Stimulated activated CD4-positive, alpha-beta T cell treated with anti-CD3 and anti-CD28 coated beads, Interleukin-15, amount 100 ng/mL, for 24 hours (primary cell): Measurements from ENCODE around the gene NWD2.
"Not testable (repeated sequence)": the region's sequence is repeated elsewhere in the genome, so short reads cannot be mapped to it uniquely, and the experiment has no call there.

Experiments used
- DNase-seq: peaks from one replicate; pipeline ENCODE4 v3.0.0-alpha.2; 2020

The NWD2 gene, protein sequence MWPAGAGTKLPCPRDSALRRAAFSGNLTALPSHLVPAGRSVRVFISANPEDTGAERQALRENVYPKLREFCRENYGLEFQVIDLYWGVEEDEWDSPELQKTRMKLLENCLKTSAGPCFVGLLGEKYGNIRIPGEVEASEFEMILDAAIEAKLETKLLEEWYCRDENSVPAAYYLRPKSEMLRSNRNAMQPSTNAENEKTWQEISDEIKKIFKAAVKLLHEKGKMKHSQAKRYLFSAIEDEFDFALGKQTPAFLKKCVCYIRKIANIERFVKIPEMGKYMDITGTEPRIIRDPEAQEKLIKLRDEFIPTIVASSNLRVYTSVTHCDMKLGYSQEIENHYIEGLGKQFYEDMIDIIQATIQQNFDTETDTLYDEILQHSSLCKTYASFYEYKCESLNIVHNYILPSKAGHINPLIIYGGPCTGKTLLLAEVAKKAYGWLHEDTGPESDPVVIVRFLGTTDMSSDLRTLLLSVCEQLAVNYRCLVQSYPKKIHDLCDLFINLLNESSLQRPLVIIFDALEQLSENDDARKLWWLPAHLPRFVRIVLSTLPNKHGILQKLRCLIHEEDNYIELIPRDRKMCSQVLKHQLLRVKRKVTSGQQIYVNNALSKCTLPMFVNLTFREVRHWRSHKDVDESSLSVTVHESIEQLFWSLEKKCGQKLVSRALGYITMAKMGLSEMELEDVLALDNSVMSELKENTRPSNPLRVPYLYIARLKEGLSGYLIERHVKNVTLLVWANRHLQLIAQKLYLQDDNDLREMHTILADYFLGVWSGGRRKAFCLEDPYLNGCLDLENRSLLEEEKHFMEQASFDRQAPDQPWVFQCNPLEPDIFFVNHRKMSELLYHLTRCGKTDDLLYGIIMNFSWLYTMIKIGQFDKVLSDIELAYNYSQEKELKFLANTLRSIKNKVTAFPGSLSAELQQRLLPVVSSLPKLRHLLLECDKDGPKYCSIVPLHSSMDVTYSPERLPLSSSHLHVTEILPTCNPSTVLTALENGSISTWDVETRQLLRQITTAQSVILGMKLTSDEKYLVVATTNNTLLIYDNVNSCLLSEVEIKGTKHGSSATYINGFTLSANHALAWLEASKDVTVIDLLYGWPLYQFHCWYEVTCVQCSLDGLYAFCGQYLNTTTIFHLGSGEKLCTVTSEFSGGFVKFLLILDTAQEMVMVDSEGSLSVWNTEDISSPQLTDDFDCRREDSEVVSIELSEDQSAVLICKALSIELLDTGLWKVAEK (N-terminal part only)

DNA sequence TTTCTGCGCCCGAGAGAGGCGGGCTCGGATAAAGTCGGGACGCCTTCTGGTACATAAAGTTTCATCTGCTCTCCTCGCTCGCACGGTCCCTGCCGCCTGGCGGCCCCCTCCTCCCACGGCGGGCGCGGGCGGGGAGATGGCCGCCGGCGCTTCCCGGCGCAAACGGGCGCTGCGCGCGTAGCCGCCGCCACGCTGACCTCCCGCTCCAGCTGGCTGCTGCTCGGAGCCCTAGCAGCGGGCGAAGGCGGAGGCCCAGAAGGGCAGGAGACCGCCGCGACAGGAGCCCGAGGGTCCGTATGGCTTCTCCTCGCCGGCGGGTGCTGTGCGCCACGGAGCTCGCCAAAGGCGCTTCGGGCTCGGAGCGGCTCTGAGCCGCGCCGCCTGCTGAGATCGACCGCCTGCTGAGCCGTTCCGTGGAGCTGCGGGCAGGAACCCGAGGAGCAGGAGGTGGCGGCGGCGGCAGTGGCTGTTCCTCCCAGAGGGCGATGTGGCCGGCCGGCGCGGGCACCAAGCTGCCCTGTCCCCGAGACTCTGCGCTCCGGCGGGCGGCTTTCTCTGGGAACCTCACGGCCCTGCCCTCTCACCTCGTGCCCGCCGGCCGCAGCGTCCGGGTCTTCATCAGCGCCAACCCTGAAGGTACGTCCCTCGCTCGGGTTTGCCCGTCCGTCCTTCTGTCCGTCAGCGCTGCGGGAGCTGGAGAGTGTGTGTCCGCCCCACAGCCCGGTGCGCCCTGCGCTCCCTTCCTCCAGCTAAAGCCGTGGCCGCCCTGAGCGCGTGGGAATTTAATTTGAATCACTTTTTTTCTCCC is at the start of gene NWD2:
Gene NWD2, plus strand, starts transcription at position 161 of the 808 bp plus-strand sequence. Its CDS starts 325 bp downstream, at position 486.
- DNase-seq, result peak; percentile 13

DNA sequence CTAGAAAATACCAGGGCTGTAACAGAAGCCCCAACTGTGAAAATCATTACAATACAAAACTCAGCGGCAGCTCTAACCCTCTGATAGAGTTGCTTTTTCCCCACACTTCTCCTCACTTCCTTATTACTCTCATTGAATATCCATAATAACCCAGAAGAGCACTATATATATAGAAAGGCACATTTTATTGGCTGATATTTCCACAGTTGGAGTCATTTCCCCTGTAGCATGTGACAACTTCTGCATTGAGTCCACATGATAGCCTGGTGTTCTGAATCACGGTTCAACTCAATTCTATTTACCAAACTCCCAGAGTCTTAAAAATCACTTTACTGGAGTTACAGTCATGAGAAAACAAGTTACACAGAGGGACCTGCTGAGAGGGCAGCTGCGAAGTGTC is 46.6 kb upstream of the NWD2 start:
- DNase-seq, result no peak

DNA sequence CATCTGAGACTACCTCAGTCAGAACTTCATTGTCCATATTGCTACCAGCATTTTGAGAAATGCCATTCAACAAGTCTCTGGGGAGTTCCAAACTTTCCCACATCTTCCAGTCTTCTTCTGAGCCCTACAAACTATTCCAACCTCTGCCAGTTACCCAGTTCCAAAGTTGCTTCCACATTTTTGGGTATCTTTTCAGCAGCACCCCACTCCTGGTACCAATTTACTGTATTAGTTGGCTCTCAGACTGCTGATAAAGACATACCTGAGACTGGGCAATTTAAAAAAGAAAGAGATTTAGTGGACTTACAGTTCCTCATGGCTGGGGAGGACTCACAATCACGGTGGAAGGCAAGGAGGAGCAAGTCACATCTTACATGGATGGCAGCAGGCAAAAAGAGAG is 39.8 kb upstream of the NWD2 start:
- DNase-seq, result not testable (repeated sequence)

DNA sequence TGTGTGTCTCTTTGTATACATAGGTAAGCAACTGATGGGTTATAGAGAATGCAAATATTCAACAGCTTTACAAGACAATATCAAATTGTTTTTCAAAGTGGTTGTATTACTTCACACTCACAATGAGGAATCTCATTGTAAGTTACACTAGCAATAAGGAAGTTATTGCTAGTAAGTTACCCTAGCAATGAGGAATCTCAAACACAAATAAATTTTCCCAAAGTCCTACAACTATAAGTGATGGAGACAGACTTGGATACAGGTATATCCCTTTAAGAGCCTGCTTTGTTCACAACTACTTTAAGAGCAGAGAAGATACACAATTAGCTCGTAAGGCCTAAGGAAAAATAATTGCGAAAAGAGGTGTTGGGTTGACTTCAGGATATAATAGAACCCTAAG is 28.3 kb upstream of the NWD2 start:
- no peak for DNase-seq

DNA sequence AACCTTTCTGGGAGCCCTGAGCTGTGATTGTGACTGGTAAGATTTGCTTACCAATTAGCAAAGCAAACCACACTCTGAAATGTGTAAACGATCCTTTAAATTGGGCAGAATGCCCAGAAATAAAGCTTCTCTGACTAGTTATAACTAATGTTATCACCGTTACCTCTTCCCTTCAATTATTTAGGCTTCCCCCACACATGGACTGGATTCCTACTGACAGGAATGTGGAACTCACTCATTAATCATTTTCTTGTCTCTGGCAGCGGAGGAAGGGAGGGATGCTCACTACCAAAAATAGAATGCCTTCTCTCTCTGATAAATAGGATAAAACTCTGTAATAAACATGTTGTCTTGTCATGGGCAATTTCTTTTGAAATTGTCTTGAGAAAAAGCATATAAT is 25.3 kb upstream of the NWD2 start:
- DNase-seq, result no peak

DNA sequence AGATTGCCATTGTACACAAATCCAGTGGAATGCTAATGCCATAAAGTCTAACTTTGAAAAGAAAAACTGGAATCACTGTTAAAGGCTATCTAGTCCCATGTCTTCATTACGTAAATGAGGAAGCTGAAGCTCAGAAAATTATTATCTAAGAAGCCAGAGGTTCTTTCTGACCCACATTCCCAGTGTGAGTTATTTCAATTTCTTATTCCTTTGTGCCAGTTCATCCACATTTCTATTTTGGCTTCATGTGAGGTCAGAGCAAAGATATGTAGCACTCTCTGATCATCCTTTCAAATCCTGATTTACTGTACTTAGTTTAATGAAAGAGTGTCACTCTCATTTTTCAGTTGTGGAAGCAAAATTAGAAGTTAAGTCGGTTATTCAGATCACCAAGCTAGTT is 24.6 kb upstream of the NWD2 start:
- DNase-seq, result no peak

DNA sequence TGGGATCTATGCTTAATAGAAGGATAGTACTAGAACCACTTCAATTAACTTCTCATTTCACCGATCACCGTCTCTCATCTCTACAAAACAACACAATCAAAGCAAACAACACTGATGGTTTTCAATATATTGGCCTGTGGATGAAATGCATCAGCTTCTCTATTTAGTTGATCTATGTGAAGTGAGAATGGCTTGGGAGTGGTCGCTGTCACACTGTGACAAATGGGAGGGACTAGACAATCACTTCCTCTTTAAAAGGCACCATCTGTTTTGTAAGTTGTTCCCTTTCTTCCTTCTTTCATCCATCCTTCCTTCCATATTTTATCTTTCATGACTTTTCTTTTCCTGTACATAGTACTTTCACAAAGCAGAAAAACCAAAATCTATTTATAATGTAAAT is 23.9 kb upstream of the NWD2 start:
- no peak for DNase-seq

DNA sequence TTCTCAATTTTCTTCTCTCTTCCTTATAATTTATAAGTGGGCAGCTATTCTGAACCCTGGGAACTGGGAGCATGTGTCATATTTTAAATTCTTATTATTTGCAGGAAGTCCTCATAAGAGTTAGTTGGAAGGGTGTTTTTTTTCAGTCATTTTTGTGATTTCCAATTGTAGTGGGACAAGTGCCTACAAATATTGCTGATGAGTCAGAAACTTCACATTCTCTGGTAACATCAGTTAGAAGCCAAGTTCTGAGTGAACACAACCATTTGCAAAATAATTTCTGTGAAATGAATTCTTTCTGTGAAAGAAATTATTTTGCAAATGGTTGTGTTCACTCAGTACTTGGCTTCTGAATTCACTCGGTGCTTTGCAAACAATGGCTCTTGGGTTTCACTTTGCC is 20.8 kb upstream of the NWD2 start:
- no peak for DNase-seq

DNA sequence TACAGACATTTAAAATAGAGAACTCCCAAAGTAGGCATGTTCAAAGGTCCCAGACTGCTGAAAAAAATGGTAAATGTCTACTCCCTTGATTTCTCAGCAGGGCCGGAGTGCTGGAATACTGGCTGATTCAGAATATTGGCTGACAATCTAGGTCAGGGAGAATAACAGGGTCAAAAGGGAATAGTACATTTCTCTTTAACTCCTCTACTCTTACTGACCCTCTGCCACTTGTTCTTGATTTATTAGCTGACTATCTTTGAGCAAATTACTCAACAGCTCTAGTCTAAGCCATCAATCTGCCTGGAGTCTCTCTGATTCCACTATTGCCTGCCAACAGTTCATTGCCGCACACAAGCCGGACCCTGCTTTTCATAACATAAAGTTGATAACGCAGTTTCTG is 19.7 kb upstream of the NWD2 start:
- no peak for DNase-seq

DNA sequence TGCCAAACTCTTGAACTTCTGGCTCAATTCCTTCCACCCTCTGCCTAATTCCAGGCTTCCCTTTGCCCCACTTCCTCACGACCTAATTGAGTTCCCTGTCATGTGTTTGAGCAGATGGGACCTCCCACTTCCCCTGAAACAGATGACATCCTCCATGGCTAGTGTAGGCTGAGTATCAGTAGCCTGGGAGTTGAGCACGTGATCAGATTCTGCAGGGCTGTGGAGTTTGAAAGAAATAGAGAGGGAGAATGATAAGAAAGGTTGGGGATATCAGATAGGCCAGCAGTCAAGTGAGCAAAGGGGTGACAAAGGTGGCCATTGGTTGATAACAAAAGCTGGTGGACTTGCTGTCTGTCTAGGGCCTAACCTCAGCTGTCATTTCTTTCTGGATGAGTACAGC is 18.8 kb upstream of the NWD2 start:
- DNase-seq, result no peak

DNA sequence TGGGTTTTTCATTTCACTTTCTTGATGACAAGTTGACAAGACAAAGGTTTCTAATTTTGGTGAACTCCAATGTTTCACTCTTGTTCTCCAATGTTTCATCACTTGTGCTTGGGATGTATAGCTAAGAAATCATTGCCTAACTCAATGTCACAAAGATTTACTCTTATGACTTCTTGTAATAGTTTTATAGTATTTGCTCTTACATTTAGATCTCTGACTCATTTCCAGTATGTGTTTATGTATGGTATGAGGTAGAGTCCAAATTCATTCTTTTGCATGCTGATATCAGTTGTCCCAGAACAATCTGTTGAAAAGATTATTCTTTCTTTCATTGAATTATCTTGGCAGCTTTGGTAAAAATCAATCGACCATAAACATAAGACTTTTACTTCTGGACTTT is 12.2 kb upstream of the NWD2 start:
- no peak for DNase-seq

DNA sequence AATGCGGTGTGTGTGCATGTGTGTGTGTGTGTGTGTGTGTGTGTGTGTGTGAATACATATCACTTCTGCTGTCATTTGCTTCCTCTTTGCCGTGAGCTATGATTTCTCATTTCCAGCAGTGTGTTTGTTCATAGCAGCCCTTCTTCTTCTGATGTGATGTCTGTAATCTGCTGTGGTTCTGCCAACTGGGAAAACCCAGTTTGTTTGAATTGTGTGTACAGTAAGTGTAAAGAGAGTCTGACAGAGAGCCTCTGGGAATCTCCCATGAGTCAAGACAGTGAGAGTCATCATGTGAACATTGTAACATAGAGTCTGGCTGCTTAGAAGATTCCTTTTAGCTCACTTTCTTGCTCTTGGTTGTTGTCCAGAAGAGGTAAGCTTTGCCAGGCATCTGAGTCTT is 8.4 kb upstream of the NWD2 start:
- no peak for DNase-seq

DNA sequence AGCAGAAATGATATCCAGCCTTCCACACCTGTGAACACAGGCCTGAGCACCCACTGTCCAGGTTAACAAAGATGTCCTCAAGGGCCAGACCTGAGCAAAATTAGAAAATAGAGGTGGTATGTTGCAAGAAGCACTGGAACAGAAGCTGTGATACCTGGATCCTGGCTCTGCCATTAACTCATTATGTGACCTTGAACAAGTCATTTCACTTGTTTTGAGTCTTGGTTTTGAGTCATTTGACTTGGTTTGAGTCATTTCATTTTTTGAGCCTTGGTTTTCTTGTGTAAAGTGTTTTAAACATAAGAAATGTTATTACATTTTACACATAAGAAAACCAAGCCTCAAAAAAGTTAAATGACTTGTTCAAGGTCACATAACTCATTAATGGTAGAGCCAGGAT is 2.9 kb upstream of the NWD2 start:
- DNase-seq, result no peak

DNA sequence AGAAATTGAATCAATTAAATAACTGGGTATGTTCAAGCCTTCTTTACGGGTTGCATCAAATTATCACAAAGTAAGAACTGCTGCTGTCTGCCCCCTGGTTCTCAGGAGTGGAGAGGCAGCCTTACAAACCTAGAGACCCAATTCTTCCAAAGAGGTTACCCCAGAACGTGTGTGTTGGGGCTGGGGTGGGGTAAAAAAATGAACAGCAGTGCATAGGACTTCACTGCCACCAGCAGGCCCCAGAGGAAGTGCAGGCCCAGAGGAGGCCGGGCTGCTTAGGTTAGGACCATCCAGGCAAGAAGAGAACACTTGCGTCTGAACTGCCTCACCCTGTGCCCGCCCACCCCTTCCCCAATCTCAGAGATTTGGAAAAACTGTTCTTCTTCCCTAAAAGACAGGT is 1.5 kb upstream of the NWD2 start:
- no peak for DNase-seq

DNA sequence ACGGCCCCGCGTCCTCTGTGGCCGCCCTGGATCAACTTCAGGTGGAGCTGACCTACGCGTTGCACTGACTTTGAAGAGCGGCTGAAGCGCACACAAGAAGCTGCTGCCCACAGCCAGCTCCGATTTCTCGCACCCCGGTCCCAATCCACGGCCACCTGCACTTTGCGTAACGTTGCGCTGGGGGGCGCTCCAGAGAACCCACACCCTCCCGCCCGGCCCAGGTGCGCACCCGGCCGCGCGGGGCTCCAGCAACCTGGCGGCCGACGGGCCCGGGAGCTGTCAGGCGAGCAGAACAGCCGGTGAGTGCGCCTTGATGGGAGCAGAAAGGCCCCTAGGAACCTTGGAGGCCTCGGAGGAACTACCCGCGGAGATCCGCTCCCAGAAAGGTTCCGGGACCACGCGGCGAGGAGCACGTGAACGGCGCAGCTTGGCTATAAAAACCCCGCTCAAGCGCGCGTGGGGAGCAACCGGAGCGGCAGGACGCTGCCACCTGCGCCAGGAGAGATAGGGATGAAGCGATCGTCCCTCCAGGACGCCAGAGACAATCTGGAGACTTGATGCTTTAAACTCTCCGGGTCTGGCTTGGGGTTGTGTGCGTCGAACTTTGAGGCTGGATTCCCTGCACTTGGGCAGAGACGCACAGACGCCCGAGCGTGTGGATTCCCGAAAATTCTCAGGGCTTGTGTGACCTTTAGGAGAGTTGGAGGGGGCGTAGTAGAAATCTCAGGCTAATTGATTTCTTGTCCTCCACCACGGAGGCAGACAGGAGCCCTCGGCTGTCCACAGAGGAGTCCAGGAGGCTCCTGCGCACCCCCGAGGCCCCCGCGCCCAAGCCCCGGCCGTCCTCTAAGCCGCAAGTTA is 591 bp upstream of the NWD2 start:
- DNase-seq, result peak; percentile 7

DNA sequence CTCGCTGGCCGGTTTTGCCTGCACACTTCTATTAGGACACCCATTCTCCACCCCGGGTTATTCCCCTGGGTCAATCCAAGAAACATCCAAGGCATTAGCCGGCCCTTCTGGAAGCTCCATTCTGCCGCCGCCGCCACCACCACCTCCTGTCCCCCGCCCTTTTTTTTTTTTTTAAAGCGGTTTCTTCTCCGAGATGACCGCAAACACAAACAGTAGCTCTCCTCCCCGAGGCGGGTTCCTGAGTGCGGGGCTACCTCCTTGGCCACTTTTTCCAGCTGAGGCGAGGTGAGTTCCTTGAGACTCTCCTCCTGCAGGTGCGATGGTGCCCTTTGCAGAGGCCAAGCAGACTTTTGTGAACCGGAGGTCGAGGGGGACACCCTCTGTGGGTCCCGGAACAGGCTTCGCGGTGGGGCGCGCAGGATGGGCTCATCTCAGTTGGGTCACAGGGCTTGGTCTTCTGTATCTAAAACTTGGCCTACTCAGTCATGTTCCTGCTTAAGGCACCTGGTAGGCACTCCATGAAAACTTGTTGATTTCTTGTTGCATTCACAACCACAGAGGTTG is 930 bp downstream of the NWD2 start:
- DNase-seq, result no peak

DNA sequence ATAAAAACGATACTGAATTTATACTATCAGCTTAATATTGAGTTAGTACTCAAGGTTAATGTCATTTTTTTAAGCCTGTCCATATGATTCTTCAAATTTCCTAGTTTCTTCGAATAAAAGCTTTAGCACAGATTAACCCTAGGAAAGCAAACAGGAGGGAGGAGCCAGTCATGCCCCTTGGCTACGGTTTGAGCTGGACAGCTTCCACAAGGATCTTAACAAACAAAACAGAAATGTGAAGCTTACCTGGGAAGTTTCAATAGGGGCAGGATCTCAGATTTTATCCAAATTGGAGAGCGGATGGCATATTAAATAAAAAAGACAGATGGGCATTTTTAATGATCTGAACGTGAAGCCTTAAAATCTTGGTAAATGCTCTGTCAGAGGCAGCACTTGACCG is 2.3 kb downstream of the NWD2 start:
- no peak for DNase-seq

DNA sequence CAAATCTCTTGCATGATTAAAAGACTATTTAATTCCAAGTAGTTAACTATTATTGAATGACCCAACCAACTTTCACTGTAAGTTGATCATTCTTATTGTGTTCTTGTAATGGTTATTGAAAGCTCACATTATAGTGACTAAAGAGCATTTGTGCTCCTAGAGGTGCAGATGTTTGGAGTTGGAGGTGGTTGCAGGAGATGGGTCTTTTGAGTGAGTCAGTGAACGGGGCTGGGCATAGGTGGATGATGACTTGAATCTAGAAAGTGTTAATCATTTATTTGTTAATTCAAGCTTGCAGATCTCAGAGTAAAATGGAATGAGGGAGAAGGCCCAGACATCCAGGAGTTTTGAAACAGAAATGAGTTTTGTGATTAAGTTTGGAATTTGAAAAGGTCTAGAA is 13.7 kb downstream of the NWD2 start:
- no peak for DNase-seq

DNA sequence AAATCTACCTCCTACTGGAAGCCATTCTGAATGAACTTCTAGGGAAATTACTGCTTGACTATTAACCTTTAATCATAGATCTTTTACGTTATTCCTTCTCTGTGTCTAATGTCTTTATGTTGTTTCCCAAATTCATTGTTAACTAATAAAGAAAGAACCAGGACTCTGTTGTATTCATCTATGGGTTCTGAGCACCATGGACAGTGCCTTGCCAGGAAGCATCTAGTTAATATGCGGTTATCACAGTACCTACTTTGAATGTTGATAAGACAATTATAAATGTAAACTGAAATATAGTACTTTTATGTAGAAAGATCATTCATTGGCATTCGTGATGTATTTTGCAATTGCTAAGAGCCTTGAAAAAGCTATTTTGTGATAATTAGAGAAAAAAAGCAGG is 23.8 kb downstream of the NWD2 start:
- no peak for DNase-seq

DNA sequence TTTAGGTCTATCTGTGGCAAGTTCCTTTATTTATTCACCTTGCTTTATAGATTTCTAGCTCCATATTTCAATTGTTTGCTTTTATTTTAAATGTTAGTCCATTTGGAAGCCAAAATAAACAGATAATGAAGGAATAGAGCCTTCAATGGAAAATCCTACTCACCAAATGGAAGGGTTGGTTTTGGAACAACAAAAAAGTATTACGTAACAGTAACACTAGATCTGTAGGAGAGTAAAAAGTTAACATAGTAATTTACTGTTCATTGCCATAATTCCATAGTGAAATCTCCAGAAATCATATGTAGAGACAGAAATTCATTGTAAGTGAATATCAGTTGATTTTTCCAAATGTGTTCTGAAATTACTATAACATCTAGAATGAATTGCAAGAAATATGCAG is 34.6 kb downstream of the NWD2 start:
- no peak for DNase-seq

DNA sequence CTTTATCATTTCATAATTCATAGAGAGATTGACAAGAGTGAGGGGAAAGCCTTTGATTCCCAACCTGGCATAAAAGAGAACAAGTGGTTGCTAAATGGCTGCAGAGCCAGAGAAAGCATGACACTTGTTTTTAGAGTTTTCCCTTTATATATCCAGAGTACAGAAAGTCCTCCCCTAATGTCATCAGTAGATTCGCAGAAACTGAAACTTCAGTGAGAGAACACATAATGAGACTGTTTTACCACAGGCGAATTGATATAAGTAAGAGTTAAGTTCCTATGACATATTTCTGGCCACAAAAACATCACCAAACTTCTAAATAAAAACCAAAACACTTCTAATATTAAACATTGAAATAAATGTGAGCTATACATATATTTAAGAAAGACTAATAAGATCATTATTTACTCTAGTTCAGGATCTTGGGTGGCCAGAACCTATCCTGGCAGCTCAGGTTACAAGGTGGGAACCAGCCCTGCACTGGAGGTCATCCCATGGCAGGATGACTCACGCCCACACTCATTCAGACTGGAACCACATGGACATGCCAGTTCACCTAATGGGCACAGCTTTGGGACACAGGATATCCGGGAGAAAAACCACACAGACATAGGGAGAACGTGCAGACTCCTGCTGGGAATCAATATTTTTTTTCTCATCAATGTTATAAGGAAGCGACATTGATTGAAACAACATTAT is 35.5 kb downstream of the NWD2 start:
- no peak for DNase-seq
